Measurements from ENCODE around the gene ASXL1. TPM values are rescaled to one million over a fixed set of nuclear protein-coding genes. Genes with fewer than 3 reads are reported as not detected.

ASXL1 gene
- total and polyA plus RNA-seq, 10 of the 15 experiments (the other 5 are each of a cell fraction or from before 2014, with no cell fraction given): 11.0 to 87.6 (median 56.8) TPM

- TF ChIP-seq IRF5 (IDR thresholded peaks at IDR 0.05; ENCODE audit: borderline replicate concordance) (no peak), CHD4 (IDR thresholded peaks at IDR 0.05) (no peak)
Observed at GRCh38 chr20:32454164-32455145, 96.3 kb downstream of the ASXL1 start (continued).

- WGBS (ENCODE audit: insufficient coverage, insufficient replicate concordance, low lambda C conversion rate, missing lambda C conversion rate): 79% methylated on average over 12 of the region's 12 CpGs
- no peak overlapping the region for H3K4me2 ChIP-seq (ENCODE audit: control insufficient read depth, insufficient read depth)
- intact Hi-C loops (cut with micrococcal nuclease; ENCODE audit: unreplicated experiment): no loop called here
- ATAC-seq (no peak), DNase-seq (ENCODE audit: low read depth, low spot score) (no peak), FAIRE-seq (no peak)
- ChIA-PET CTCF (interaction anchor here (1.4 kb wide), 1 partner anchor 364 kb away, joined by 3 read pairs; no protein-coding TSS in a partner anchor), POLR2A (no interaction called here), RAD21 (ENCODE audit: unreplicated experiment) (interaction anchor here (0.9 kb wide), 1 partner anchor 83 kb away, joined by 3 read pairs; no protein-coding TSS in a partner anchor), SMC1A (ENCODE audit: uncharacterized antibody, unreplicated experiment) (no interaction called here)
- in situ Hi-C loops (cut with MboI): no loop called here
- no peaks in the 10 kb centered on the region for H4K20me1 ChIP-seq (ENCODE audit: control insufficient read depth, insufficient read depth)
- H3K4me1 ChIP-seq (ENCODE audit: control insufficient read depth, insufficient read depth, low read length): no peaks in the 10 kb centered on the region
- H3K79me2 ChIP-seq (ENCODE audit: control insufficient read depth, insufficient read depth, low read length): no peaks in the 10 kb centered on the region
- H3K27me3 ChIP-seq (replicated peaks in 1 of 2; ENCODE audit: control insufficient read depth in 2 of 2, insufficient read depth in 2 of 2, low read length in 1 of 2): no peaks in the 10 kb centered on the region
- H3K36me3 ChIP-seq (ENCODE audit: control insufficient read depth in 2 of 2, insufficient read depth in 2 of 2, low read length in 1 of 2): no peaks in the 10 kb centered on the region; a peak in 1 of 4 replicates
- H3K9ac ChIP-seq (ENCODE audit: control insufficient read depth, insufficient read depth, low read length): no peak overlapping the region
- H2AFZ ChIP-seq (ENCODE audit: control insufficient read depth, low read depth, low read length): no peak overlapping the region
- no peak overlapping the region for H3K4me3 ChIP-seq
- no TSS peak for BruUV-seq (replicated peaks)
- no peaks in the 10 kb centered on the region for H3K9me3 ChIP-seq (replicated peaks; ENCODE audit: control insufficient read depth, insufficient read depth, low read length)
- no peak overlapping the region for H3K27ac ChIP-seq (ENCODE audit: control insufficient read depth, insufficient read depth)
- TF ChIP-seq WRNIP1 (IDR thresholded peaks at IDR 0.05; ENCODE audit: borderline replicate concordance, low read depth, low read length) (no peak), RB1 (IDR thresholded peaks at IDR 0.05; ENCODE audit: borderline replicate concordance) (no peak), ZSCAN29 (IDR thresholded peaks at IDR 0.05) (no peak), CBX3 (IDR thresholded peaks at IDR 0.05; ENCODE audit: borderline replicate concordance, low read depth) (no peak), RFX5 (IDR thresholded peaks at IDR 0.05; ENCODE audit: low read depth, low read length) (no peak), SRF (IDR thresholded peaks at IDR 0.05; ENCODE audit: low read depth in 2 of 2, low read length in 2 of 2) (no peak), MEF2A (IDR thresholded peaks at IDR 0.05; ENCODE audit: insufficient read depth, low read depth, low read length) (no peak), YY1 (IDR thresholded peaks at IDR 0.05; ENCODE audit: low read depth, low read length) (no peak), NRF1 (conservative IDR thresholded peaks at IDR 0.05; ENCODE audit: low read depth, low read length) (no peak), ZBTB4 (CRISPR knock-in tag; IDR thresholded peaks at IDR 0.05) (no peak), BMI1 (IDR thresholded peaks at IDR 0.05; ENCODE audit: borderline replicate concordance) (no peak), STAT3 (IDR thresholded peaks at IDR 0.05; ENCODE audit: low read depth, low read length) (no peak), TAF1 (IDR thresholded peaks at IDR 0.05; ENCODE audit: borderline replicate concordance, low read depth, low read length) (no peak)
Observed at GRCh38 chr20:32455171-32455900, 97.2 kb downstream of the ASXL1 start.
